Thoracic aorta endothelial cell (primary cell): Measurements from ENCODE around the gene ATF2. TPM values are rescaled to one million over a fixed set of nuclear protein-coding genes. Genes with fewer than 3 reads are reported as not detected.

Experiments used
- small RNA-seq: library from RNA; depleted of rRNA; stranded (forward); fragments of <200 nt; gene quantifications from one replicate; pipeline ENCODE3, GENCODE V24; 2012
- total RNA-seq: library from RNA; depleted of rRNA; stranded (reverse); fragments of >200 nt; gene quantifications from 2 replicates; pipeline ENCODE4 v1.2.3, GENCODE V29; 2012

The ATF2 gene
- 92.8 and 95.3 TPM in 2 replicates for total RNA-seq

DNA sequence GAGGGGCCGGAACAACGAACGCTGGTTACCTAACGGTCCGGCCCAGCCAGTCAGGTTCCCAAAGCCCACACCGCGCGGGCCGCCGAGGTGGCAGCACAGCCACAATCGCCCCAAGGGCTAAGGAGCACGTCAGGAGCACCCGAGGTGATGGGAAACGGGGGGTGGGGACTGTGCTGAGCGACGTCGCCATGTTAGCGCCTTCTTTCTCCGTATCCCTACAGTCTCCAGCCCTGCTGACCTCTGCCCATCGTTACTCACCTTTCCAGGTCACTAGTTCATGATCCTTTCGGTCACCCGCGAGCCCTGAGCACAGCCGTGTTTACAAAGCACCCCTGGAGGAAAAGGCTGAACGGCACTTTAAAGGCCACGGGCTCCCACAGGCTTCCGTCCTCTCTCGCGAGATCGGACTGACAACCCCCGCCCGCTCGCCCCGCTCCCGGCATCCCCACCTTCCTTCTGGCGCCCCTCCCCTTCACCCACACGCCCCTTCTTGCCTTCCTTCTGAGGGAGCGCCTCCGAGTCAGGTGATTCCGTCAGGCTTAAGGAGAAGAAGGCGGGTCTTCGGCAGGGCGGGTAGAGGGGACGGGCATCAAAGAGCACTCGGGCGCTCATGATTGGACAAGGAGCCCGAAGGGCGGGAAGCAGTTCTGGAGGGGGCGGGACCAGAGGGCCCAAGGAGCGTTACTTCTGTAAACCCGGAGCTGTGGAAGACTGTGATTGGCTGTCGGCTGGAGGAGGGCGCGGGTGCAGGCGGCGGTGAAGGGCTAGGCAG, at the start of gene ATF2:
ATF2 (minus strand) TSS at position 412 of the 772 bp plus-strand sequence. CDS start 31,760 bp downstream, outside the sequence.

GRCh38 chr2:175181104-175181876, 13.3 kb upstream of the ATF2 start, which contains the start of gene ATP5MC3:
Gene ATP5MC3, minus strand, starts transcription at chr2:175181710. Its CDS starts 317 bp downstream, at chr2:175181393.

Small RNA genes lying within 50 kb of the gene (small RNA-seq; reads per million reads assigned to genes)
- gene MIR933: not detected
- not detected for gene RF02271
- gene RNU6-1290P: not detected
- not detected for gene RNU6-763P

Other genes with a start within 250 kb of the ATF2 start
- gene CHN1, start 162.8 kb downstream of the ATF2 start, total RNA-seq: 22.7 and 27.3 TPM in 2 replicates
- gene ATP5MC3, start 13.5 kb upstream of the ATF2 start, total RNA-seq: 169 and 214 TPM in 2 replicates